KBM-7 (cell line): Measurements from ENCODE around the gene MTHFD2L.

ENCODE experiments used
- DNase-seq: peaks from one replicate; pipeline ENCODE4 v3.0.0-alpha.2; 2015
- in situ Hi-C: fragments of 300-500 bp; cut with MboI; formaldehyde crosslinking; loops from 2 replicates; pipeline ENCODE4 v1.14.3; 2020; ENCODE audit warnings: low sequenced_read_pairs, low pct_unique_long_range_greater_than_20kb, mixed read lengths

The MTHFD2L gene

GRCh38 chr4:74157561-74158465, at the start of gene MTHFD2L:
TSS of gene MTHFD2L (plus strand) at chr4:74158118. CDS start at chr4:74158139, 21 bp downstream.
- in situ Hi-C loops = no loop called here
- DNase-seq = peak; percentile 92

GRCh38 chr4:74108457-74109115, 49.3 kb upstream of the MTHFD2L start:
- in situ Hi-C loops = loop anchor here (25.0 kb wide), 1 partner anchor 446 kb away; no protein-coding TSS in a partner anchor
- no peak for DNase-seq

- no peak for DNase-seq
- in situ Hi-C loops = loop anchor here (25.0 kb wide), 1 partner anchor 447 kb away; no protein-coding TSS in a partner anchor
Measured at GRCh38 chr4:74109116-74109869, 48.6 kb upstream of the MTHFD2L start.

GRCh38 chr4:74109870-74110605, 47.9 kb upstream of the MTHFD2L start:
- in situ Hi-C loops = loop anchor here (25.0 kb wide), 1 partner anchor 448 kb away; no protein-coding TSS in a partner anchor
- no peak for DNase-seq

- in situ Hi-C loops = loop anchor here (25.0 kb wide), 1 partner anchor 448 kb away; no protein-coding TSS in a partner anchor
- DNase-seq = no peak
Measured at GRCh38 chr4:74110670-74111069, 47.2 kb upstream of the MTHFD2L start.

GRCh38 chr4:74111306-74111975, 46.5 kb upstream of the MTHFD2L start:
- DNase-seq = no peak
- in situ Hi-C loops = loop anchor here (25.0 kb wide), 1 partner anchor 449 kb away; no protein-coding TSS in a partner anchor

GRCh38 chr4:74111990-74112389, 45.9 kb upstream of the MTHFD2L start:
- DNase-seq = no peak
- in situ Hi-C loops = loop anchor here (25.0 kb wide), 1 partner anchor 450 kb away; no protein-coding TSS in a partner anchor

- in situ Hi-C loops = loop anchor here (25.0 kb wide), 1 partner anchor 450 kb away; no protein-coding TSS in a partner anchor
- DNase-seq = no peak
Measured at GRCh38 chr4:74112399-74113105, 45.4 kb upstream of the MTHFD2L start.

GRCh38 chr4:74114234-74114633, 43.7 kb upstream of the MTHFD2L start:
- in situ Hi-C loops = loop anchor here (25.0 kb wide), 1 partner anchor 452 kb away; no protein-coding TSS in a partner anchor
- no peak for DNase-seq

- in situ Hi-C loops = loop anchor here (25.0 kb wide), 1 partner anchor 455 kb away; no protein-coding TSS in a partner anchor
- no peak for DNase-seq
Measured at GRCh38 chr4:74117024-74117534, 40.8 kb upstream of the MTHFD2L start.

GRCh38 chr4:74118600-74119338, 39.1 kb upstream of the MTHFD2L start:
- in situ Hi-C loops = loop anchor here (25.0 kb wide), 1 partner anchor 456 kb away; no protein-coding TSS in a partner anchor
- DNase-seq = no peak

GRCh38 chr4:74120086-74120485, 37.8 kb upstream of the MTHFD2L start:
- in situ Hi-C loops = loop anchor here (25.0 kb wide), 1 partner anchor 458 kb away; no protein-coding TSS in a partner anchor
- DNase-seq = no peak

GRCh38 chr4:74121643-74122579, 36.0 kb upstream of the MTHFD2L start:
- in situ Hi-C loops = loop anchor here (25.0 kb wide), 1 partner anchor 460 kb away; no protein-coding TSS in a partner anchor
- DNase-seq = peak; percentile 4

GRCh38 chr4:74123065-74123728, 34.7 kb upstream of the MTHFD2L start:
- no peak for DNase-seq
- in situ Hi-C loops = loop anchor here (25.0 kb wide), 1 partner anchor 461 kb away; no protein-coding TSS in a partner anchor

- DNase-seq = no peak
- in situ Hi-C loops = no loop called here
Measured at GRCh38 chr4:74125029-74125428, 32.9 kb upstream of the MTHFD2L start.
